Body of pancreas (tissue), 4 donors: ENCODE results near the gene NME2.

Experiments
- CTCF ChIP-seq, 7 experiments: fragments of 450-650 bp in 4 of 7; fragments of 200-600 bp in 3 of 7; sonication (generic) in 3 of 7; IDR thresholded peaks; one replicate each; pipeline ENCODE4 v1.5.1; 2016 to 2019; ENCODE audit warnings: antibody characterized with exemption in 7 of 7
- POLR2A ChIP-seq, 3 donors: fragments of 450-650 bp; IDR thresholded peaks; one replicate each; pipeline ENCODE4 v1.6.1; 2016; ENCODE audit warnings: antibody characterized with exemption in 3 of 3, mild to moderate bottlenecking in 2 of 3

GRCh38 chr17:51214920-51215319, 48.7 kb downstream of the NME2 start:
- no peak for TF ChIP-seq CTCF (IDR thresholded peaks at IDR 0.05)
- TF ChIP-seq POLR2A (IDR thresholded peaks at IDR 0.05), result no peak
